DOHH2 (cell line): ENCODE data around the gene MBD6.

Experiments used
- EZH2phosphoT487 ChIP-seq: fragments of 200-600 bp; sonication (generic); IDR thresholded peaks from 2 replicates; pipeline ENCODE4 v1.6.1; 2017; ENCODE audit warnings: borderline replicate concordance, mild to moderate bottlenecking, antibody characterized with exemption, low read length, moderate library complexity, mixed read lengths
- TF ChIP-seq, protein P1 (sequence below): fragments of 200-600 bp; sonication (generic); IDR thresholded peaks from one replicate; pipeline ENCODE4 v1.5.1; 2014; ENCODE audit warnings: antibody characterized with exemption, mild to moderate bottlenecking, low read depth, low read length; ENCODE audit not compliant: poor library complexity, severe bottlenecking

- TF ChIP-seq EZH2phosphoT487, result no peak
- TF ChIP-seq, protein P1, sequence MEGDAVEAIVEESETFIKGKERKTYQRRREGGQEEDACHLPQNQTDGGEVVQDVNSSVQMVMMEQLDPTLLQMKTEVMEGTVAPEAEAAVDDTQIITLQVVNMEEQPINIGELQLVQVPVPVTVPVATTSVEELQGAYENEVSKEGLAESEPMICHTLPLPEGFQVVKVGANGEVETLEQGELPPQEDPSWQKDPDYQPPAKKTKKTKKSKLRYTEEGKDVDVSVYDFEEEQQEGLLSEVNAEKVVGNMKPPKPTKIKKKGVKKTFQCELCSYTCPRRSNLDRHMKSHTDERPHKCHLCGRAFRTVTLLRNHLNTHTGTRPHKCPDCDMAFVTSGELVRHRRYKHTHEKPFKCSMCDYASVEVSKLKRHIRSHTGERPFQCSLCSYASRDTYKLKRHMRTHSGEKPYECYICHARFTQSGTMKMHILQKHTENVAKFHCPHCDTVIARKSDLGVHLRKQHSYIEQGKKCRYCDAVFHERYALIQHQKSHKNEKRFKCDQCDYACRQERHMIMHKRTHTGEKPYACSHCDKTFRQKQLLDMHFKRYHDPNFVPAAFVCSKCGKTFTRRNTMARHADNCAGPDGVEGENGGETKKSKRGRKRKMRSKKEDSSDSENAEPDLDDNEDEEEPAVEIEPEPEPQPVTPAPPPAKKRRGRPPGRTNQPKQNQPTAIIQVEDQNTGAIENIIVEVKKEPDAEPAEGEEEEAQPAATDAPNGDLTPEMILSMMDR, result no peak
Measured at GRCh38 chr12:57548488-57548887, 25.9 kb downstream of the MBD6 start.
